Adipose tissue (tissue), 3 donors: ENCODE data around the gene FRMD4B. TPM values are rescaled to one million over a fixed set of nuclear protein-coding genes. Genes with fewer than 3 reads are reported as not detected.

Experiments
- H3K27ac ChIP-seq: one replicate; pipeline ENCODE4 v1.5.1; 2013; ENCODE audit warnings: low read depth, low read length
- WGBS, 3 donors: extraction: QIAGEN DNeasy Blood & Tissue Kit; methylation state at CpG; one replicate each; pipeline ENCODE4 v1.1.7; 2013; 5-methylcytosine and 5-hydroxymethylcytosine counted together
- polyA plus RNA-seq, 3 donors: library from polyadenylated mRNA; stranded (reverse); fragments of 200-250 nt; gene quantifications; one replicate each; pipeline ENCODE4 v1.2.3, GENCODE V29; 2013
- donor health status: healthy with polysubstance abuse.
- donor health status: Bipolar disorder and iron deficiency.
- donor health status: healthy.

The FRMD4B gene
- polyA plus RNA-seq, 3 donors, result 4.0 to 8.1 (median 6.2) TPM

- H3K27ac ChIP-seq, result no peak overlapping the region
Measured at GRCh38 chr3:69137005-69137404, 248.9 kb downstream of the FRMD4B start.

GRCh38 chr3:69130689-69131088 lies 255.2 kb downstream of the FRMD4B start:
- no peak overlapping the region for H3K27ac ChIP-seq

- no peak overlapping the region for H3K27ac ChIP-seq
- 15 to 31% (median 30%) methylated on average over 1 of the region's 1 CpG for WGBS, 3 donors
Measured at GRCh38 chr3:69129531-69129930, 256.4 kb downstream of the FRMD4B start.

- H3K27ac ChIP-seq, result no peak overlapping the region
Measured at GRCh38 chr3:69128509-69128908, 257.4 kb downstream of the FRMD4B start.

- WGBS, 3 donors, result 59 to 90% (median 84%) methylated on average over 2 of the region's 2 CpGs
- H3K27ac ChIP-seq, result no peak overlapping the region
Measured at GRCh38 chr3:69126999-69127398, 258.9 kb downstream of the FRMD4B start.

- no peak overlapping the region for H3K27ac ChIP-seq
- 80 to 88% (median 84%) methylated on average over 3 of the region's 3 CpGs for WGBS, 3 donors
Measured at GRCh38 chr3:69126216-69126615, 259.7 kb downstream of the FRMD4B start.

- WGBS, 3 donors, result 73 to 90% (median 83%) methylated on average over 3 of the region's 3 CpGs
- H3K27ac ChIP-seq, result no peak within 1 kb of the TSS
Measured at GRCh38 chr3:69122403-69122802, 263.5 kb downstream of the FRMD4B start, which contains the start of gene LMOD3. Gene LMOD3, minus strand, starts transcription at chr3:69122595. Its CDS starts 209 bp downstream, at chr3:69122386.

GRCh38 chr3:69121950-69122349 lies 263.9 kb downstream of the FRMD4B start:
- H3K27ac ChIP-seq, result no peak overlapping the region
- WGBS, 3 donors, result 39 to 54% (median 42%) methylated on average over 8 of the region's 8 CpGs

GRCh38 chr3:69121513-69121912 lies 264.4 kb downstream of the FRMD4B start:
- H3K27ac ChIP-seq, result no peak overlapping the region
- 77 to 83% (median 81%) methylated on average over 6 of the region's 6 CpGs for WGBS, 3 donors

GRCh38 chr3:69120879-69121464 lies 264.9 kb downstream of the FRMD4B start:
- WGBS, 3 donors, result 0 to 3% (median 2%) methylated on average over 1 of the region's 1 CpG
- no peak overlapping the region for H3K27ac ChIP-seq
